Measurements from ENCODE around the gene MIB2. TPM values are rescaled to one million over a fixed set of nuclear protein-coding genes. Genes with fewer than 3 reads are reported as not detected.

The MIB2 gene
- total and polyA plus RNA-seq, 10 of the 15 experiments (the other 5 are each of a cell fraction or from before 2014, with no cell fraction given), result 0.42 to 26.8 (median 10.9) TPM; not detected in 1

- ATAC-seq, result no peak
- Histone ChIP-seq H3K9me3 (replicated peaks; ENCODE audit: control insufficient read depth, insufficient read depth, low read length) (no peaks in the 10 kb centered on the region), H3K36me3 (ENCODE audit: control insufficient read depth in 2 of 2, insufficient read depth in 2 of 2, low read length in 1 of 2) (peaks cover 0 to 2% of the 10 kb centered on the region in 2 experiments; a peak in 1 of 4 replicates), H3K9ac (ENCODE audit: control insufficient read depth, insufficient read depth, low read length) (no peak overlapping the region), H3K27ac (ENCODE audit: control insufficient read depth, insufficient read depth) (no peak overlapping the region), H3K27me3 (replicated peaks in 1 of 2; ENCODE audit: control insufficient read depth in 2 of 2, insufficient read depth in 2 of 2, low read length in 1 of 2) (no peaks in the 10 kb centered on the region; a peak in 1 of 4 replicates), H4K20me1 (ENCODE audit: control insufficient read depth, insufficient read depth) (0 out of 2 replicates have a peak, but pooled peaks cover 3% of the 10 kb centered on the region), H2AFZ (ENCODE audit: control insufficient read depth, low read depth, low read length) (no peak overlapping the region), H3K4me2 (ENCODE audit: control insufficient read depth, insufficient read depth) (peak overlapping the region; percentile 93), H3K79me2 (ENCODE audit: control insufficient read depth, insufficient read depth, low read length) (peaks cover 3% of the 10 kb centered on the region), H3K4me3 (peak overlapping the region; percentile 85), H3K4me1 (ENCODE audit: control insufficient read depth, insufficient read depth, low read length) (peaks cover 15% of the 10 kb centered on the region)
- ChIA-PET SMC1A (ENCODE audit: uncharacterized antibody, unreplicated experiment) (no interaction called here), POLR2A (interaction anchor here (1.0 to 1.3 kb wide), 2 partner anchors 13 to 211 kb away, joined by 3 to 4 read pairs; no protein-coding TSS in a partner anchor), RAD21 (ENCODE audit: unreplicated experiment) (no interaction called here), CTCF (no interaction called here)
- in situ Hi-C loops (cut with MboI) (no loop called here), intact Hi-C loops (cut with micrococcal nuclease; ENCODE audit: unreplicated experiment) (loop anchor here (5.0 kb wide), 1 partner anchor 45 kb away; the partner anchor contains the start of gene SSU72)
- DNase-seq (ENCODE audit: low read depth, low spot score), result no peak
- WGBS (ENCODE audit: insufficient coverage, insufficient replicate concordance, low lambda C conversion rate, missing lambda C conversion rate), result 87% methylated on average over 19 of the region's 19 CpGs
- FAIRE-seq, result no peak
- no TSS peak for BruUV-seq (replicated peaks)
- no peak for TF ChIP-seq IRF3 (IDR thresholded peaks at IDR 0.05)
- TF ChIP-seq RAD21 (IDR thresholded peaks at IDR 0.05; ENCODE audit: insufficient read depth, low read depth, low read length), result no peak
- no peak for TF ChIP-seq CUX1 (IDR thresholded peaks at IDR 0.05; ENCODE audit: insufficient replicate concordance, low read depth, low read length)
- no peak for TF ChIP-seq CBFB (IDR thresholded peaks at IDR 0.05; ENCODE audit: low read depth)
- no peak for TF ChIP-seq EZH2 (IDR thresholded peaks at IDR 0.05; ENCODE audit: borderline replicate concordance, control insufficient read depth, low read depth, low read length)
- TF ChIP-seq YBX1 (IDR thresholded peaks at IDR 0.05), result no peak
- no peak for TF ChIP-seq PRDM15 (CRISPR knock-in tag; IDR thresholded peaks at IDR 0.05)
- no peak for TF ChIP-seq NKRF (conservative IDR thresholded peaks at IDR 0.05)
- no peak for TF ChIP-seq POLR2AphosphoS5 (IDR thresholded peaks at IDR 0.05; ENCODE audit: low read length)
- no peak for TF ChIP-seq IRF5 (IDR thresholded peaks at IDR 0.05; ENCODE audit: borderline replicate concordance)
Observed at GRCh38 chr1:1616838-1617237, 1.5 kb downstream of the MIB2 start.
